Activated gamma-delta T cell treated with Interleukin-2 at 50 U/mL for 16 hours (primary cell): ENCODE results near the gene RHEB.

ENCODE experiments used
- DNase-seq: peaks from one replicate; pipeline ENCODE4 v3.0.0-alpha.2; 2020

Gene RHEB

GRCh38 chr7:151429560-151430331, 89.9 kb downstream of the RHEB start:
- DNase-seq, result peak; percentile 57

DNA sequence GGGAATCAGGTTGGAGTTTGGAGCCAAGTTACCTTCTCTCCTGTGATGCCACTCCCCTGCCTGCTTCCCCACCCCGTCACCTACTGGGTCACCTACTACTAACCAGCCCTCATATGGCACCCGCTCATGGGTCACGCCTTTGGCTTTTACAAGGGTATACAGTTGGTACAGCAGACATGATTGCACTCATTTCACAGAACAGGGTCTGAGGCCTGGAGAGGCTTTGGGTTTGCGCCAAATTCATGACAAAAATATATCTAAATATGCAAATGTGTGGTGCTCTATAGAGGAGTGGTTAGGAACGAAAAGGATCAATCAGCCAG, 90.5 kb downstream of the RHEB start:
- DNase-seq, result no peak

DNA sequence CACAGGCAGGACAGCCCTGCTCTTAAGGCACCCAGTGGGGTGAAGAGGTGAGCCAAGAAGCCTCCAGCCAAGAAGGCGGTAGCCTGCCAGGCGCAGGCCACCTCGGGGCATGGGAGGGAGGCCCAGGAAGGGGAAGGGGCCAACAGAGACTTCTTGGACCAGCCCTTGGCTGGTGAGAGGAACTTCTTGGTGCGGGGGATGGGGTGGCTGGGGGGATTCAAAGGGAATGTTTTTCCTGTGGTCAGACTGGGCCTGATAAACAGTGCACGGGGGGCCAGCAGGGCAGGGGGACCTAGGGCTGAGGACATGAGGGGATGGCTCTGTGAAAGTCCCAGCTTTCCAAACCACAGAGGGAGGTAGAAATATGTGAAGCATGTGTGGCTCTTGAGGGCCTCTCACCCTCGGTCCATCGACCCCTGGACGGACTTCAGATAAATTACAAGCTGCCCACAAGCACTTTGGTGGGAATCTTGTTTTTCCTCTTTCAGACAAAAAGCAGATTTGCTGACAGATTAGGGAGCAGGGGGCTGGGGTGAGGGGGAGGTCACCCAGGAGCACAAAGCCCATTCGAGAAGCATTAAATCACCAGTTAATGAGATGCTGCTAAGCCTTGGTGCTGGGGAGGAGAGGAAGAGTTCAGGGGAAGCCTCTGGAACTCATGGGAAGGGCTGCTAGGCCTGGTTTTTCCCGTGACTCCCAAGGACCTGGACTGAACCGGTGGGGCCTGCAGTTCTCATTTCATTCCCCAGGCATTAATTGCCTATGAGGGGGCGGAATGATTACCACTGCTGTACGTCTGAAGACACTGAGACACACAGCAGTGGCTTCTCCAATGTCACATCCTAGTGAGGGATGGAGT, 91.1 kb downstream of the RHEB start:
- no peak for DNase-seq

GRCh38 chr7:151427705-151428377, 91.9 kb downstream of the RHEB start:
- DNase-seq, result no peak

GRCh38 chr7:151426904-151427704, 92.6 kb downstream of the RHEB start:
- DNase-seq, result no peak

- DNase-seq, result no peak
Measured at GRCh38 chr7:151426441-151426903, 93.2 kb downstream of the RHEB start.

GRCh38 chr7:151425670-151426440, 93.8 kb downstream of the RHEB start:
- no peak for DNase-seq

DNA sequence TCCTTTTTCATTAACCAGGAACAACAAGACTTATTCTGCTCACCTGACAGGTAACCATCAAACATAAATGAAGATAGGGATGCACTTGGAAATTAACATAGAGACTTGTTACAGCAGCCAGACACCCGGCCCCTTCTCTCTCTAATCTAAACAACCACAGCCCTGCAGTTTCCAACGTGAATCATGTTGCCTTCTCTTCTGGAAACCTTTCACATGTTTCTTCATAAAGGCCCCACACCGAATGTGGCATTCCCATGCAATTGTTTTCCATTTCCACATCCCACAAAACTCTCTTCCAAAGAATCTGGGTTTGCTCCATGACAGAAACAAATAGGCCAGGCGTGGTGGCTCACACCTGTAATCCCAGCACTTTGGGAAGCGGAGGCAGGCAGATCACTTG, 94.9 kb downstream of the RHEB start:
- DNase-seq, result no peak

GRCh38 chr7:151423936-151424335, 95.8 kb downstream of the RHEB start:
- DNase-seq, result no peak

DNA sequence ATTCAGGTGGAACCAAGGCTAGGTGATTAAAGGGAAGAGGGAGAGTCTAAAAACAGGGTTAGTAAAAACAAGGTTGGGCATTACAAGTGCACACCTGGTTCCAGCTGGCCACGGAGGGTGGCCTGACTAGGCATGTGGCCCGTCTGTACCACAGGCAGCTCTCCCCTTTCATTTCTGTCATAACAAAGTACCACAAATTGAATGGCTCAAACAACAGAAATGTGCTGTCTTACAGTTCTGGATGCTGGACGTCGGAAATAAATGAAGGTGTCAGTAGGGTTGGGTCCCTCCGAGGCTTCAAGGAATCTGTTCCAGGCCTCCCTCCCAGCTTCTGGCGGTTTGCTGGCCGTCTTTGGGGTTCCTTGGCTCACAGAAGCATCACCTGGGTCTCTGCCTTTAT, 96.5 kb downstream of the RHEB start:
- DNase-seq, result no peak

- no peak for DNase-seq
Measured at GRCh38 chr7:151422212-151422611, 97.5 kb downstream of the RHEB start.

DNA sequence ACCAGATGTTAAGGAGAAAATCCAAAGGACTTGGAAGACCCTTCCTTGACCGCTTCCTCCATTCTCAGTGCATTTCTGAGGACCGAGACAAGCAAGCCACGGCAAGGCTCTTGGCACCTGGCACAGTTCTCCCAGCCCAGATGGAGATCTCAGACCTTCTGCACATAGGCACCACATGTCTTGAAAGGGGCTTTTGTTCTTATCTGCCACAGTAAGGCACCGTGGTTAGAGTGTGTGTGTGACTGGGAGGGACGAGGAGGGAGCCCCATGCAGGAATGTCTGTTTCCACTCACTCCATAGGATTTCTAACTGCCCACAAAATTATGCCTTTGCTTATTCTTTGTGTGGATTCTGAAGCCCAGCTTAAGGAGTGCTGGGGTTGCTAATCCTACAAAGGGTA, 99.6 kb downstream of the RHEB start:
- no peak for DNase-seq

- DNase-seq, result no peak
Measured at GRCh38 chr7:151416941-151417315, 102.8 kb downstream of the RHEB start.

- no peak for DNase-seq
Measured at GRCh38 chr7:151416112-151416940, 103.4 kb downstream of the RHEB start.
